ENCODE results near the gene RIBC1. TPM values are rescaled to one million over a fixed set of nuclear protein-coding genes. Genes with fewer than 3 reads are reported as not detected.

The RIBC1 gene
- total and polyA plus RNA-seq, 3 donors from 2014 or later: 20.3 to 52.0 (median 41.6) TPM

DNA sequence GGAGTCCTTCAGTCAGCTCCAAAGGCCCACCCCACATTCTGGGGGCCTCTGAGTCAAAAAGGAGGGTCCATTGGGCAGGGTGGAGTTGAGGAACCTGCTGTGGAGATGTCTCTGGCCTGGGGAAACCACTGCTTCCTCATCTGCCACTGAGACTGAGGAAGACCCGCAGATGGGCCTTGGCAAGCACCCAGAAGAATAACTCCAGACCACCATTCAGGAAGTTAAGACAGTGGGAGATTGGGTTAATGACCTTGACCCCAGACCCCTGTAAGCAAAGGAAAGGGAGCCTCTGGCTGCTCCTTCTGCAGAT lies 19.6 kb downstream of the RIBC1 start:
- WGBS, 2 donors: 71% methylated on average over 1 of the region's 1 CpG; no CpG with 5 or more reads in 1 of the 2 donors
- Histone ChIP-seq H3K9me3 (no peaks in the 10 kb centered on the region), H3K36me3 (ENCODE audit: low read depth, missing control alignments) (no peaks in the 10 kb centered on the region), H3K27me3 (no peaks in the 10 kb centered on the region), H3K27ac (no peak overlapping the region), H3K4me1 (peaks cover 6% of the 10 kb centered on the region), H3K4me3 (no peak overlapping the region)
- TF ChIP-seq POLR2A (IDR thresholded peaks at IDR 0.05): no peak
- TF ChIP-seq, protein P1, sequence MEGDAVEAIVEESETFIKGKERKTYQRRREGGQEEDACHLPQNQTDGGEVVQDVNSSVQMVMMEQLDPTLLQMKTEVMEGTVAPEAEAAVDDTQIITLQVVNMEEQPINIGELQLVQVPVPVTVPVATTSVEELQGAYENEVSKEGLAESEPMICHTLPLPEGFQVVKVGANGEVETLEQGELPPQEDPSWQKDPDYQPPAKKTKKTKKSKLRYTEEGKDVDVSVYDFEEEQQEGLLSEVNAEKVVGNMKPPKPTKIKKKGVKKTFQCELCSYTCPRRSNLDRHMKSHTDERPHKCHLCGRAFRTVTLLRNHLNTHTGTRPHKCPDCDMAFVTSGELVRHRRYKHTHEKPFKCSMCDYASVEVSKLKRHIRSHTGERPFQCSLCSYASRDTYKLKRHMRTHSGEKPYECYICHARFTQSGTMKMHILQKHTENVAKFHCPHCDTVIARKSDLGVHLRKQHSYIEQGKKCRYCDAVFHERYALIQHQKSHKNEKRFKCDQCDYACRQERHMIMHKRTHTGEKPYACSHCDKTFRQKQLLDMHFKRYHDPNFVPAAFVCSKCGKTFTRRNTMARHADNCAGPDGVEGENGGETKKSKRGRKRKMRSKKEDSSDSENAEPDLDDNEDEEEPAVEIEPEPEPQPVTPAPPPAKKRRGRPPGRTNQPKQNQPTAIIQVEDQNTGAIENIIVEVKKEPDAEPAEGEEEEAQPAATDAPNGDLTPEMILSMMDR (IDR thresholded peaks at IDR 0.05): no peak
- no peak for DNase-seq
- intact Hi-C loops (cut with DNase I; ENCODE audit: low total_unique reads): no loop called here

DNA sequence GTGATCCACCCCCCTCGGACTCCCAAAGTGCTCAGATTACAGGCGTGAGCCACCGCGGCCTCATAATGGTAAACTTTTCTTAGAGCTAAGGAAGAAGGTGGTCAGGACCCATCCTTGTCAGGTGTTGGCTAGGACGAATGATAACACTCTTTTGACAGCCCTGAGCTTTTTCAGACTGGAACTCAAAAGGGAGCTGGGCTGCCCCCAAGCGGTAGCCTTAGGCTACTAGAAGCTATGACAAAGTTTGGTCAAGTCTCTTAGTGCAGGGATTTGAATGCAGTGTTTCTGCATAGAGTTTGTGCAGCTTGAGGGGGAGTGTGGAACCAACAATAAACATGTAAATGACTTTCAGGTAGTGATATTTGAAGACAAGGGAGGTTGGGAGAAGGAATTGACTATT lies 23.3 kb downstream of the RIBC1 start:
- no peak for TF ChIP-seq POLR2A (IDR thresholded peaks at IDR 0.05)
- TF ChIP-seq, protein P1 (IDR thresholded peaks at IDR 0.05): peak in 1 of 3 experiments; percentile 28
- DNase-seq: peak; percentile 37
- Histone ChIP-seq H3K27me3 (no peaks in the 10 kb centered on the region), H3K4me1 (peaks cover 3% of the 10 kb centered on the region), H3K27ac (no peak overlapping the region), H3K9me3 (no peaks in the 10 kb centered on the region), H3K36me3 (ENCODE audit: low read depth, missing control alignments) (no peaks in the 10 kb centered on the region), H3K4me3 (no peak overlapping the region)
- WGBS, 2 donors: 41 to 48% methylated on average over 3 to 6 of the region's 6 CpGs
- intact Hi-C loops (cut with DNase I; ENCODE audit: low total_unique reads): no loop called here

- WGBS, 2 donors: 100% methylated on average over 2 of the region's 2 CpGs
These were observed 24.8 kb downstream of the RIBC1 start for GRCh38 chrX:53447441-53447840.

GRCh38 chrX:53449632-53450031 lies 27.0 kb downstream of the RIBC1 start:
- H3K27me3 ChIP-seq: no peaks in the 10 kb centered on the region
- H3K36me3 ChIP-seq (ENCODE audit: low read depth, missing control alignments): no peaks in the 10 kb centered on the region
- no peak for DNase-seq
- TF ChIP-seq, protein P1 (IDR thresholded peaks at IDR 0.05): no peak
- no peak overlapping the region for H3K4me3 ChIP-seq
- H3K27ac ChIP-seq: no peak overlapping the region
- 86 to 96% methylated on average over 3 of the region's 3 CpGs for WGBS, 2 donors
- intact Hi-C loops (cut with DNase I; ENCODE audit: low total_unique reads): no loop called here
- H3K9me3 ChIP-seq: no peaks in the 10 kb centered on the region
- H3K4me1 ChIP-seq: no peaks in the 10 kb centered on the region

More at GRCh38 chrX:53447441-53447840, 24.8 kb downstream of the RIBC1 start:
- no peak overlapping the region for H3K4me3 ChIP-seq
- H3K36me3 ChIP-seq (ENCODE audit: low read depth, missing control alignments): no peaks in the 10 kb centered on the region
- H3K9me3 ChIP-seq: no peaks in the 10 kb centered on the region
- intact Hi-C loops (cut with DNase I; ENCODE audit: low total_unique reads): no loop called here
- no peaks in the 10 kb centered on the region for H3K27me3 ChIP-seq
- H3K27ac ChIP-seq: no peak overlapping the region
- H3K4me1 ChIP-seq: no peaks in the 10 kb centered on the region
- TF ChIP-seq, protein P1 (IDR thresholded peaks at IDR 0.05): no peak
- no peak for TF ChIP-seq POLR2A (IDR thresholded peaks at IDR 0.05)
- DNase-seq: no peak

DNA sequence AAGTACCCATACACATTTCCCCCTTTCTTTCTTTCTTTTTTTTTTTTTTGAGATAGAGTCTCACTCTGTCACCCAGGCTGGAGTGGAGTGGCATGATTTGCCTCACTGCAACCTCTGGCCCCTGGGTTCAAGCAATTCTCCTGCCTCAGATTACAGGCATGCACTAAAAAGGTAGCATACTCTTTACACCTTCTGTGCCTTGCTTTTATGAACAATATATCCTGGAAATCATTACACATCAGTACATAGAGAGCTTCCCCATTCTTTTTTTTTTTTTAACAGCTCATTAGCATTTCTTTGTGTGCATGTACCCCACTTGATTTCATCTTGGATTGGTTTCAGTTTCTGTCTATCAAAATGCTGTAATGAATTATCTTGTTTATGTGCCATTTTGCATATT lies 30.1 kb downstream of the RIBC1 start:
- no peak for DNase-seq
- Histone ChIP-seq H3K36me3 (ENCODE audit: low read depth, missing control alignments) (no peaks in the 10 kb centered on the region), H3K27ac (no peak overlapping the region), H3K4me3 (no peak overlapping the region), H3K27me3 (no peaks in the 10 kb centered on the region), H3K4me1 (no peaks in the 10 kb centered on the region), H3K9me3 (no peaks in the 10 kb centered on the region)
- intact Hi-C loops (cut with DNase I; ENCODE audit: low total_unique reads): no loop called here
- TF ChIP-seq, protein P1 (IDR thresholded peaks at IDR 0.05): no peak
- no peak for TF ChIP-seq POLR2A (IDR thresholded peaks at IDR 0.05)
